Measurements from ENCODE around the gene ADAMTSL2.

GRCh38 chr9:133613432-133613831, 78.9 kb downstream of the ADAMTSL2 start:
- TF ChIP-seq, protein P1, sequence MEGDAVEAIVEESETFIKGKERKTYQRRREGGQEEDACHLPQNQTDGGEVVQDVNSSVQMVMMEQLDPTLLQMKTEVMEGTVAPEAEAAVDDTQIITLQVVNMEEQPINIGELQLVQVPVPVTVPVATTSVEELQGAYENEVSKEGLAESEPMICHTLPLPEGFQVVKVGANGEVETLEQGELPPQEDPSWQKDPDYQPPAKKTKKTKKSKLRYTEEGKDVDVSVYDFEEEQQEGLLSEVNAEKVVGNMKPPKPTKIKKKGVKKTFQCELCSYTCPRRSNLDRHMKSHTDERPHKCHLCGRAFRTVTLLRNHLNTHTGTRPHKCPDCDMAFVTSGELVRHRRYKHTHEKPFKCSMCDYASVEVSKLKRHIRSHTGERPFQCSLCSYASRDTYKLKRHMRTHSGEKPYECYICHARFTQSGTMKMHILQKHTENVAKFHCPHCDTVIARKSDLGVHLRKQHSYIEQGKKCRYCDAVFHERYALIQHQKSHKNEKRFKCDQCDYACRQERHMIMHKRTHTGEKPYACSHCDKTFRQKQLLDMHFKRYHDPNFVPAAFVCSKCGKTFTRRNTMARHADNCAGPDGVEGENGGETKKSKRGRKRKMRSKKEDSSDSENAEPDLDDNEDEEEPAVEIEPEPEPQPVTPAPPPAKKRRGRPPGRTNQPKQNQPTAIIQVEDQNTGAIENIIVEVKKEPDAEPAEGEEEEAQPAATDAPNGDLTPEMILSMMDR (IDR thresholded peaks at IDR 0.05), result no peak
- TF ChIP-seq POLR2A (IDR thresholded peaks at IDR 0.05) (no peak), EP300 (IDR thresholded peaks at IDR 0.05; ENCODE audit: low read depth) (no peak), POLR2AphosphoS5 (IDR thresholded peaks at IDR 0.05) (no peak)
